22Rv1 (cell line): ENCODE results near the gene MGAT4B.

ENCODE experiments used
- ZFX ChIP-seq: fragments of 450-650 bp; IDR thresholded peaks from 2 replicates; pipeline ENCODE4 v1.6.1; 2017; ENCODE audit warnings: antibody characterized with exemption, borderline replicate concordance
- TF ChIP-seq, protein P1 (sequence below): fragments of 450-650 bp; IDR thresholded peaks from 2 replicates; pipeline ENCODE4 v1.5.1; 2017; ENCODE audit warnings: mild to moderate bottlenecking

DNA sequence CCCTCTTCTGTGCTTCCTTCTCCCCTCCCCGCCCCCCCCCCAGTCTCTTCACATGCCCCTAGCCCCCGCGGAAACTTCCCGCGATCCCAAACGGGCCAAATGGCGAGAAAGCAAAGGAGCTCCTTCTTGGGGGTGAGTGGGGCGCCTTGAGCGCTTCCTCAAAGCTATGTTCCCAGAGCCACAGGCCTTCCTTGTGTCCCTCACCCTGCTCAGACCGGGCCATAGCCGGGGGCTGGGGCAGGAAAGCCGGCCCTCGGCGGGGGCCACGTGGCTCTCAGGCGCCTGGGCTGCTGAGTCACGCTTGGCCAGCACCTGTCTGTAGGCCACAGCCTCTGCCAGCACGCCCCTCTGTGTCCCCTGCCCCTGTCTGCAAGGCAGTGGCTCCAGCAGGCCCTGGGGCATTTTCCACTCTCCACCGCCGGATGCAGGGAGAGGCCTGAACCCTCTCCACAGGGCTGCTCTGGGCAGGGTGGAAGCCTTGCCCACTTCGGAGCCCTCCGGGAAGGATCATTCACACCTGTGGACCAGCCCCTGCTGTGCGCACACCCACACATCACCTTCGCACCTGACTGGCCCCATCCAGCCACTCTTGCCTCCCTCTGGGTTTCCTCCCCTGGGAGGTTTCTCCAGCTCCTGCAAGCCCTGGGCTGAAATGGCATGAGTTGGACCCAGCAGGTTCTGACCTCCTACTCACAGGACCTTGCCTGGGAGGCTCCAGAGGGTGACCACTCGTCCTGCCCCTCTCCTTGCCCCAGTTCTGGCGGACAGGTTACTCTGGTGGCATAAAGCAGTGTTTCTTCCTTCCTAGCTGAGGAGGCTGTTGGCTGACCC lies 12.8 kb upstream of the MGAT4B start:
- TF ChIP-seq, protein P1, sequence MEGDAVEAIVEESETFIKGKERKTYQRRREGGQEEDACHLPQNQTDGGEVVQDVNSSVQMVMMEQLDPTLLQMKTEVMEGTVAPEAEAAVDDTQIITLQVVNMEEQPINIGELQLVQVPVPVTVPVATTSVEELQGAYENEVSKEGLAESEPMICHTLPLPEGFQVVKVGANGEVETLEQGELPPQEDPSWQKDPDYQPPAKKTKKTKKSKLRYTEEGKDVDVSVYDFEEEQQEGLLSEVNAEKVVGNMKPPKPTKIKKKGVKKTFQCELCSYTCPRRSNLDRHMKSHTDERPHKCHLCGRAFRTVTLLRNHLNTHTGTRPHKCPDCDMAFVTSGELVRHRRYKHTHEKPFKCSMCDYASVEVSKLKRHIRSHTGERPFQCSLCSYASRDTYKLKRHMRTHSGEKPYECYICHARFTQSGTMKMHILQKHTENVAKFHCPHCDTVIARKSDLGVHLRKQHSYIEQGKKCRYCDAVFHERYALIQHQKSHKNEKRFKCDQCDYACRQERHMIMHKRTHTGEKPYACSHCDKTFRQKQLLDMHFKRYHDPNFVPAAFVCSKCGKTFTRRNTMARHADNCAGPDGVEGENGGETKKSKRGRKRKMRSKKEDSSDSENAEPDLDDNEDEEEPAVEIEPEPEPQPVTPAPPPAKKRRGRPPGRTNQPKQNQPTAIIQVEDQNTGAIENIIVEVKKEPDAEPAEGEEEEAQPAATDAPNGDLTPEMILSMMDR = no peak
- no peak for TF ChIP-seq ZFX
